ENCODE measurements around the gene JAK3.

Gene JAK3

GRCh38 chr19:17837972-17838371 lies 9.8 kb downstream of the JAK3 start:
- DNase-seq = no peak

GRCh38 chr19:17836530-17836929 lies 11.3 kb downstream of the JAK3 start:
- no peak for DNase-seq

- no peak for DNase-seq
These were observed 12.4 kb downstream of the JAK3 start for GRCh38 chr19:17835182-17836006.

- DNase-seq = no peak
These were observed 13.2 kb downstream of the JAK3 start for GRCh38 chr19:17834350-17835181.

GRCh38 chr19:17832443-17833208 lies 15.2 kb downstream of the JAK3 start:
- no peak for DNase-seq

- no peak for DNase-seq
These were observed 16.3 kb downstream of the JAK3 start for GRCh38 chr19:17831419-17831888.

GRCh38 chr19:17830567-17831418 lies 17.0 kb downstream of the JAK3 start:
- DNase-seq = no peak

GRCh38 chr19:17829855-17830566 lies 17.8 kb downstream of the JAK3 start:
- DNase-seq = no peak

- no peak for DNase-seq
These were observed 21.2 kb downstream of the JAK3 start for GRCh38 chr19:17826508-17827056.

GRCh38 chr19:17824339-17824738 lies 23.4 kb downstream of the JAK3 start:
- DNase-seq = no peak

- no peak for DNase-seq
These were observed 26.6 kb downstream of the JAK3 start, which contains the start of gene INSL3 for GRCh38 chr19:17821190-17821589. Gene INSL3, minus strand, starts transcription at chr19:17821519. Its CDS starts 13 bp downstream, at chr19:17821506.

- DNase-seq = no peak
These were observed 30.0 kb downstream of the JAK3 start for GRCh38 chr19:17817668-17818363.

GRCh38 chr19:17812099-17812498 lies 35.7 kb downstream of the JAK3 start:
- no peak for DNase-seq

- DNase-seq = no peak
These were observed 36.1 kb downstream of the JAK3 start for GRCh38 chr19:17811681-17812080.

GRCh38 chr19:17811103-17811502 lies 36.7 kb downstream of the JAK3 start:
- DNase-seq = no peak

GRCh38 chr19:17807731-17808316 lies 40.0 kb downstream of the JAK3 start:
- DNase-seq = no peak

- no peak for DNase-seq
These were observed 40.8 kb downstream of the JAK3 start for GRCh38 chr19:17806945-17807344.

GRCh38 chr19:17805427-17805826 lies 42.4 kb downstream of the JAK3 start:
- DNase-seq = no peak

- DNase-seq = no peak
These were observed 44.4 kb downstream of the JAK3 start for GRCh38 chr19:17803264-17803896.

Data from activated gamma-delta T cell (primary cell).